H9 (cell line): ENCODE data around the gene IQGAP3. TPM values are rescaled to one million over a fixed set of nuclear protein-coding genes. Genes with fewer than 3 reads are reported as not detected.
A peak's percentile ranks its signal among the peaks of the same experiment; 100 is the strongest.

ENCODE experiments used
- DNase-seq: peaks from one replicate; pipeline ENCODE4 v3.0.0-alpha.2; 2017
- H2AFZ ChIP-seq: one replicate; pipeline ENCODE4 v1.6.1; 2013; ENCODE audit warnings: mild to moderate bottlenecking, low read length, control low read depth, moderate library complexity
- H2AK5ac ChIP-seq: 2 replicates; pipeline ENCODE4 v1.6.1; 2013; ENCODE audit warnings: low read length, control low read depth, mixed read lengths; ENCODE audit not compliant: insufficient read length
- H2BK120ac ChIP-seq: one replicate; pipeline ENCODE4 v1.6.1; 2013; ENCODE audit warnings: low read depth, mild to moderate bottlenecking, low read length, control low read depth, inconsistent platforms; ENCODE audit not compliant: poor library complexity, severe bottlenecking
- H2BK12ac ChIP-seq: 2 replicates; pipeline ENCODE4 v1.6.1; 2013; ENCODE audit warnings: low read length, control low read depth, mixed read lengths, low read depth; ENCODE audit not compliant: insufficient read length
- H2BK15ac ChIP-seq: 2 replicates; pipeline ENCODE4 v1.6.1; 2013; ENCODE audit warnings: low read depth, low read length, control low read depth
- H2BK20ac ChIP-seq: one replicate; pipeline ENCODE4 v1.6.1; 2013; ENCODE audit warnings: low read depth, mild to moderate bottlenecking, low read length, control low read depth, inconsistent platforms; ENCODE audit not compliant: poor library complexity, severe bottlenecking
- H2BK5ac ChIP-seq: 2 replicates; pipeline ENCODE4 v1.6.1; 2013; ENCODE audit warnings: low read length, control low read depth, mixed read lengths; ENCODE audit not compliant: insufficient read length
- H3K14ac ChIP-seq: 2 replicates; pipeline ENCODE4 v1.6.1; 2013; ENCODE audit warnings: low read length, control low read depth; ENCODE audit not compliant: insufficient read depth
- H3K18ac ChIP-seq: 2 replicates; pipeline ENCODE4 v1.6.1; 2013; ENCODE audit warnings: low read depth, mild to moderate bottlenecking, mixed read lengths, low read length, control low read depth; ENCODE audit not compliant: insufficient read length
- H3K23ac ChIP-seq: 2 replicates; pipeline ENCODE4 v1.6.1; 2013; ENCODE audit warnings: low read length, control low read depth, mixed read lengths, low read depth; ENCODE audit not compliant: insufficient read length
- H3K23me2 ChIP-seq: 2 replicates; pipeline ENCODE4 v1.6.1; 2013; ENCODE audit warnings: low read depth, mild to moderate bottlenecking, mixed read lengths, low read length, control low read depth; ENCODE audit not compliant: insufficient read length, poor library complexity, severe bottlenecking
- H3K27ac ChIP-seq: 2 replicates; pipeline ENCODE4 v1.5.1; 2013; ENCODE audit warnings: low read length, control low read depth, mixed read lengths, low read depth; ENCODE audit not compliant: insufficient read length
- H3K27me3 ChIP-seq: 2 replicates; pipeline ENCODE4 v1.6.1; 2013; ENCODE audit warnings: low read length, control low read depth, inconsistent platforms; ENCODE audit not compliant: insufficient read depth
- H3K4ac ChIP-seq: 2 replicates; pipeline ENCODE4 v1.6.1; 2013; ENCODE audit warnings: low read depth, mild to moderate bottlenecking, control low read depth, inconsistent platforms, low read length, moderate library complexity
- H3K4me1 ChIP-seq: 2 replicates; pipeline ENCODE4 v1.6.1; 2013; ENCODE audit warnings: low read length, control low read depth, inconsistent platforms; ENCODE audit not compliant: insufficient read depth
- H3K4me2 ChIP-seq: 2 replicates; pipeline ENCODE4 v1.6.1; 2013; ENCODE audit warnings: low read length, control low read depth, mixed read lengths; ENCODE audit not compliant: insufficient read length, insufficient read depth
- H3K56ac ChIP-seq: 2 replicates; pipeline ENCODE4 v1.6.1; 2013; ENCODE audit warnings: low read depth, mild to moderate bottlenecking, mixed read lengths, low read length, control low read depth; ENCODE audit not compliant: insufficient read length
- H3K79me1 ChIP-seq: 2 replicates; pipeline ENCODE4 v1.6.1; 2013; ENCODE audit warnings: low read depth, mild to moderate bottlenecking, moderate library complexity, low read length, control low read depth, inconsistent platforms; ENCODE audit not compliant: insufficient read depth, poor library complexity, severe bottlenecking
- H3K79me2 ChIP-seq: 2 replicates; pipeline ENCODE4 v1.6.1; 2013; ENCODE audit warnings: low read length, control low read depth, inconsistent platforms; ENCODE audit not compliant: insufficient read depth
- H3K9ac ChIP-seq: 2 replicates; pipeline ENCODE4 v1.6.1; 2013; ENCODE audit warnings: low read length, control low read depth, mixed read lengths; ENCODE audit not compliant: insufficient read length; ENCODE audit errors: extremely low read depth
- H3K9me3 ChIP-seq: one replicate; pipeline ENCODE4 v1.6.1; 2013; ENCODE audit warnings: low read depth, low read length, inconsistent platforms; ENCODE audit not compliant: control insufficient read depth
- H3T11ph ChIP-seq: one replicate; pipeline ENCODE4 v1.6.1; 2013; ENCODE audit warnings: mild to moderate bottlenecking, low read length, control low read depth, inconsistent platforms
- H4K20me1 ChIP-seq: one replicate; pipeline ENCODE4 v1.6.1; 2013; ENCODE audit not compliant: control insufficient read depth, insufficient read length, insufficient read depth
- H4K5ac ChIP-seq: 2 replicates; pipeline ENCODE4 v1.6.1; 2013; ENCODE audit warnings: low read depth, mild to moderate bottlenecking, mixed read lengths, low read length, control low read depth; ENCODE audit not compliant: insufficient read length
- H4K8ac ChIP-seq: replicated peaks from 2 replicates; pipeline ENCODE4 v1.6.1; 2013; ENCODE audit warnings: low read length, control low read depth, mixed read lengths, low read depth; ENCODE audit not compliant: insufficient read length
- H4K91ac ChIP-seq: 2 replicates; pipeline ENCODE4 v1.6.1; 2013; ENCODE audit warnings: low read depth, mild to moderate bottlenecking, moderate library complexity, mixed read lengths, low read length, control low read depth; ENCODE audit not compliant: insufficient read length
- H3K27ac Mint-ChIP-seq, 3 experiments: 2 replicates in 2 of 3; 3 replicates in 1 of 3; pipeline ENCODE4 v1.8.0; 2020 to 2021; ENCODE audit warnings: mixed read lengths in 3 of 3, mild to moderate bottlenecking in 1 of 3, moderate library complexity in 1 of 3
- H3K27me3 Mint-ChIP-seq: 2 replicates; pipeline ENCODE4 v1.8.0; 2021; ENCODE audit warnings: low read depth, mild to moderate bottlenecking, moderate library complexity, mixed read lengths
- H3K36me3 Mint-ChIP-seq, 3 experiments: 2 replicates in 2 of 3; 3 replicates in 1 of 3; pipeline ENCODE4 v1.8.0; 2020 to 2021; ENCODE audit warnings: low read depth in 3 of 3, mixed read lengths in 3 of 3; ENCODE audit not compliant: insufficient read depth in 1 of 3
- H3K4me1 Mint-ChIP-seq, 2 experiments: 2 replicates each; pipeline ENCODE4 v1.8.0; 2020; ENCODE audit warnings: mixed read lengths in 2 of 2
- H3K4me3 Mint-ChIP-seq, 2 experiments: 2 replicates in 1 of 2; 3 replicates in 1 of 2; pipeline ENCODE4 v1.8.0; 2020 to 2021; ENCODE audit warnings: mild to moderate bottlenecking in 2 of 2, mixed read lengths in 2 of 2, moderate library complexity in 1 of 2
- H3K9me3 Mint-ChIP-seq, 2 experiments: 2 replicates in 1 of 2; 3 replicates in 1 of 2; pipeline ENCODE4 v1.8.0; 2020; ENCODE audit warnings: mild to moderate bottlenecking in 2 of 2, mixed read lengths in 2 of 2, moderate library complexity in 1 of 2
- WGBS: extraction: QIAGEN DNeasy Blood & Tissue Kit; methylation state at CpG from one replicate; pipeline ENCODE4 v1.1.7; 2013; ENCODE audit warnings: missing lambda C conversion rate, low lambda C conversion rate, mixed read lengths; ENCODE audit not compliant: insufficient read length; ENCODE audit errors: extremely low coverage; 5-methylcytosine and 5-hydroxymethylcytosine counted together
- total RNA-seq: library from RNA; stranded (reverse); gene quantifications from 2 replicates; pipeline ENCODE4 v1.2.1, GENCODE V29; 2021
- TF ChIP-seq, protein P1 (sequence below): fragments of 200-600 bp; sonication (generic); conservative IDR thresholded peaks from 3 replicates; pipeline ENCODE4 v1.8.0; 2021; ENCODE audit warnings: antibody characterized with exemption, mild to moderate bottlenecking

IQGAP3 gene
- total RNA-seq, 1 experiment from 2014 or later, result 24.5 TPM

DNA sequence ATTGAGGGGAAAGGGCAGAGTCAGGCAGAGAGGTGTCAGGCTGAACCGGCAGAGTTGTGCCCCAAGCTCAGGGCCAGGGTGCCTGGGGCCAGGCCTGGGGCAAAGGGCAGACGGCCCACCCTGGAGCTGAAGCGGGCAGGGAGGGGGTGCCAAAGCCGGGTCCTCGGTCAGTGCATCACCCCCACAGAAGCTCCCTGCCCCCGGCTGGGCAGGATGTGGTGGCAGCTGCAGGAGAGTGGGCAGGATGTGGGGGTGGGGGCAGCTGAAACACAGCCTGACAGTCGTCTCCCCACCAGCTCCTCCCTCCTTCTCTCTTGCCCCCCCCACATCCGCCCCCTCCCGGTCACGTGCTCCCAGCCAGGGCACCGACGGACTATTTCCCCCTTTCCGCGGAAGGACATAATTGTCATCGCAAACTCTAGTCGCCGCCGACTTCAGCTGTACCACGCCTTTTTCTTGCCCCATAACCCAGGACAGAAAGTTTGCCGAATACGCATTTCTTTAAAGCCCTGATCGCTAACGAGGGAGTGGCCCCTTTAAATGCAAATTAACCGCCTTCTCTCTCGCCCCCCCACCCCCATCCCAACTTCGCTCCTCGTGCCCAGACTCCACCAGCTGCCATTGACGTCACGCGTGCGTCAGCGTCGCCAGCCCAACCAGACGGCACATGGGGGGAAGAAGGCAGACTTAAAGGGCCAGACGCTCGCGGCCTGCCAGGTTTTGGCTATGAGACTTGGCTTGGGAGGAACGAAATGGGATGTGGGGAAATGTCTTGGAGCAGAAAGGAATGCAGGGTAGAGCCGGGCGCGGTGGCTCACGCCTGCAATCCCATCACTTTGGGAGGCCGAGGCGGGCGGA lies 67.3 kb downstream of the IQGAP3 start:
- H3K27ac Mint-ChIP-seq, result peak overlapping the region; percentile 92 to 99 (median 98)

More for the DNA sequence above, 67.3 kb downstream of the IQGAP3 start:
- H3K79me2 ChIP-seq, result no peaks in the 10 kb centered on the region
- no peak overlapping the region for H4K5ac ChIP-seq
- H3K79me1 ChIP-seq, result no peaks in the 10 kb centered on the region
- no peaks in the 10 kb centered on the region for H3K36me3 Mint-ChIP-seq
- peak; percentile 98 for DNase-seq
- H3K4me1 ChIP-seq, result peaks cover 15% of the 10 kb centered on the region
- H3K27me3 ChIP-seq, result no peaks in the 10 kb centered on the region
- no peak overlapping the region for H3K56ac ChIP-seq
- H3K23me2 ChIP-seq, result peaks cover 4% of the 10 kb centered on the region
- peak overlapping the region; percentile 25; the same call in 1 of the 2 replicates for H3K4ac ChIP-seq
- no peaks in the 10 kb centered on the region for H3K9me3 ChIP-seq
- H3K27ac ChIP-seq, result peak overlapping the region; percentile 50
- no peak overlapping the region for H3T11ph ChIP-seq
- peak overlapping the region; percentile 62 to 78 for H3K4me3 Mint-ChIP-seq
- TF ChIP-seq, protein P1, sequence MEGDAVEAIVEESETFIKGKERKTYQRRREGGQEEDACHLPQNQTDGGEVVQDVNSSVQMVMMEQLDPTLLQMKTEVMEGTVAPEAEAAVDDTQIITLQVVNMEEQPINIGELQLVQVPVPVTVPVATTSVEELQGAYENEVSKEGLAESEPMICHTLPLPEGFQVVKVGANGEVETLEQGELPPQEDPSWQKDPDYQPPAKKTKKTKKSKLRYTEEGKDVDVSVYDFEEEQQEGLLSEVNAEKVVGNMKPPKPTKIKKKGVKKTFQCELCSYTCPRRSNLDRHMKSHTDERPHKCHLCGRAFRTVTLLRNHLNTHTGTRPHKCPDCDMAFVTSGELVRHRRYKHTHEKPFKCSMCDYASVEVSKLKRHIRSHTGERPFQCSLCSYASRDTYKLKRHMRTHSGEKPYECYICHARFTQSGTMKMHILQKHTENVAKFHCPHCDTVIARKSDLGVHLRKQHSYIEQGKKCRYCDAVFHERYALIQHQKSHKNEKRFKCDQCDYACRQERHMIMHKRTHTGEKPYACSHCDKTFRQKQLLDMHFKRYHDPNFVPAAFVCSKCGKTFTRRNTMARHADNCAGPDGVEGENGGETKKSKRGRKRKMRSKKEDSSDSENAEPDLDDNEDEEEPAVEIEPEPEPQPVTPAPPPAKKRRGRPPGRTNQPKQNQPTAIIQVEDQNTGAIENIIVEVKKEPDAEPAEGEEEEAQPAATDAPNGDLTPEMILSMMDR, result no peak
- H2BK15ac ChIP-seq, result no peak overlapping the region
- no peak overlapping the region for H3K23ac ChIP-seq
- H2AFZ ChIP-seq, result no peak overlapping the region
- no peak overlapping the region for H4K8ac ChIP-seq
- H3K4me1 Mint-ChIP-seq, result peaks cover 48 to 65% of the 10 kb centered on the region in 2 experiments
- H2BK5ac ChIP-seq, result no peak overlapping the region
- no peaks in the 10 kb centered on the region for H3K9me3 Mint-ChIP-seq
- H2BK120ac ChIP-seq, result peak overlapping the region; percentile 52
- H3K18ac ChIP-seq, result peak overlapping the region; percentile 75
- H2BK20ac ChIP-seq, result no peak overlapping the region
- H3K14ac ChIP-seq, result peak overlapping the region; percentile 71; the same call in 1 of the 2 replicates
- H4K91ac ChIP-seq, result peak overlapping the region; percentile 57
- H2BK12ac ChIP-seq, result peak overlapping the region; percentile 42
- H3K9ac ChIP-seq, result peak overlapping the region; percentile 33
- H3K27me3 Mint-ChIP-seq, result peaks cover 9% of the 10 kb centered on the region
- H3K4me2 ChIP-seq, result peak overlapping the region; percentile 12
- WGBS, result no CpG with 5 or more reads among the region's 45 CpGs
- no peaks in the 10 kb centered on the region for H4K20me1 ChIP-seq
- no peak overlapping the region for H2AK5ac ChIP-seq
